ENCODE results near the gene CD7.
A peak's percentile ranks its signal among the peaks of the same experiment; 100 is the strongest.

Gene CD7

GRCh38 chr17:82338858-82339633 is 21.6 kb upstream of the CD7 start (continued):
- TF ChIP-seq ZNF350 (tag by site-specific recombination; IDR thresholded peaks at IDR 0.05) (no peak), ZNF621 (tag by site-specific recombination; IDR thresholded peaks at IDR 0.05) (no peak), SP7 (tag by site-specific recombination; IDR thresholded peaks at IDR 0.05) (peak; percentile 70), KLF9 (tag by site-specific recombination; IDR thresholded peaks at IDR 0.05; ENCODE audit: low read depth) (no peak), ZIC2 (tag by site-specific recombination; IDR thresholded peaks at IDR 0.05) (no peak), ZSCAN5A (tag by site-specific recombination; IDR thresholded peaks at IDR 0.05) (no peak), GFI1B (tag by site-specific recombination; IDR thresholded peaks at IDR 0.05) (no peak), PRDM4 (tag by site-specific recombination; IDR thresholded peaks at IDR 0.05) (peak; percentile 6; the same call in 1 of the 2 replicates), ZNF324 (tag by site-specific recombination; IDR thresholded peaks at IDR 0.05) (peak; percentile 19; the same call in 1 of the 2 replicates), ZFP37 (tag by site-specific recombination; IDR thresholded peaks at IDR 0.05) (no peak), ZNF416 (tag by site-specific recombination; IDR thresholded peaks at IDR 0.05) (no peak), ZNF221 (tag by site-specific recombination; IDR thresholded peaks at IDR 0.05; ENCODE audit: borderline replicate concordance) (no peak), YY2 (tag by site-specific recombination; IDR thresholded peaks at IDR 0.05) (peak; percentile 64; the same call in 1 of the 2 replicates), ZNF248 (tag by site-specific recombination; IDR thresholded peaks at IDR 0.05) (no peak), ZNF596 (tag by site-specific recombination; IDR thresholded peaks at IDR 0.05) (no peak), ZBTB44 (tag by site-specific recombination; IDR thresholded peaks at IDR 0.05) (no peak), BCL11B (tag by site-specific recombination; IDR thresholded peaks at IDR 0.05; ENCODE audit: low read depth) (no peak), KLF16 (tag by site-specific recombination; IDR thresholded peaks at IDR 0.05) (no peak), WT1 (tag by site-specific recombination; IDR thresholded peaks at IDR 0.05) (no peak), ZNF514 (tag by site-specific recombination; IDR thresholded peaks at IDR 0.05) (no peak), ZNF529 (tag by site-specific recombination; IDR thresholded peaks at IDR 0.05; ENCODE audit: insufficient replicate concordance) (no peak), ZNF302 (tag by site-specific recombination; IDR thresholded peaks at IDR 0.05; ENCODE audit: low read depth) (no peak), ZNF37A (tag by site-specific recombination; IDR thresholded peaks at IDR 0.05) (no peak), ZNF280C (tag by site-specific recombination; IDR thresholded peaks at IDR 0.05) (no peak), SALL2 (tag by site-specific recombination; IDR thresholded peaks at IDR 0.05; ENCODE audit: borderline replicate concordance) (no peak), ZNF19 (tag by site-specific recombination; IDR thresholded peaks at IDR 0.05; ENCODE audit: low read depth) (no peak), PRDM10 (tag by site-specific recombination; IDR thresholded peaks at IDR 0.05) (peak; percentile 68; the same call in 1 of the 2 replicates), HOXD13 (CRISPR knock-in tag; IDR thresholded peaks at IDR 0.05; ENCODE audit: borderline replicate concordance) (no peak), ZFP3 (tag by site-specific recombination; IDR thresholded peaks at IDR 0.05; ENCODE audit: low read depth) (no peak), ZNF132 (tag by site-specific recombination; IDR thresholded peaks at IDR 0.05; ENCODE audit: borderline replicate concordance) (no peak)

Data from HEK293 (cell line).